GM21390 (cell line): ENCODE data around the gene TNK1.

ENCODE experiments used
- ATAC-seq: cut with Tn5 transposase; IDR thresholded peaks from one replicate; pipeline ENCODE4 v1.9.1; 2021; ENCODE audit not compliant: unreplicated experiment

Gene TNK1

GRCh38 chr17:7431231-7431630 is 50.3 kb downstream of the TNK1 start:
- ATAC-seq = no peak

DNA sequence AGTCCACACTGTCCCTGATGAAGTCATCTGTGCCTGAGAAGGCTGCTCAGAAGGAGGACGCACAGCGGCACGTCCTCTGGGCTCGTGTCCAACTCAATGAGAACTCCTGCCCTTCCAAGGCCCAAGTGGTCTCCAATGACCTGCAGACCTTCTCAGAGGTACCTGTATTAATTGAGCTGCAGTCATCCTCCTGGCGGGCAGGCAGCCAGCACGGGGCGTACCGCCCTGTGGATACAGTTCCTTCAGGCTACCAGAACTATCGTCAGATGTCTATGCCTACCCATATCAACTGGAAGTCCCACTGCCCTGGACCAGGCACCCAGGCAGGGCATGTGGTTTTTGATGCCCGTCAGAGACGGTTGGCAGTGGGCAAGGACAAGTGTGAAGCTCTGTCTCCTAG is 51.4 kb downstream of the TNK1 start:
- no peak for ATAC-seq

GRCh38 chr17:7435676-7436555 is 55.0 kb downstream of the TNK1 start:
- peak; percentile 20 for ATAC-seq

GRCh38 chr17:7436556-7437368 is 55.9 kb downstream of the TNK1 start:
- no peak for ATAC-seq

- ATAC-seq = no peak
Observed at GRCh38 chr17:7437369-7437863, 56.5 kb downstream of the TNK1 start.

- no peak for ATAC-seq
Observed at GRCh38 chr17:7437950-7438614, 57.2 kb downstream of the TNK1 start.

GRCh38 chr17:7438656-7439460 is 58.0 kb downstream of the TNK1 start:
- ATAC-seq = no peak
